G401 (cell line): ENCODE data around the gene RDH16. TPM values are rescaled to one million over a fixed set of nuclear protein-coding genes. Genes with fewer than 3 reads are reported as not detected.
"Not testable (repeated sequence)": the region's sequence is repeated elsewhere in the genome, so short reads cannot be mapped to it uniquely, and the experiment has no call there.

Source experiments
- DNase-seq: peaks from one replicate; pipeline ENCODE4 v3.0.0-alpha.2; 2015; ENCODE audit warnings: low spot score
- in situ Hi-C: cut with HindIII; loops from 2 replicates; pipeline ENCODE4 v1.10.0; 2016; ENCODE audit warnings: low sequenced_read_pairs, mixed read lengths
- total RNA-seq: library from RNA; depleted of rRNA; stranded (reverse); fragments of >200 nt; shearing (Covaris generic); gene quantifications from 2 replicates; pipeline ENCODE4 v1.2.3, GENCODE V29; 2014

Gene RDH16
- total RNA-seq, 1 experiment from 2014 or later, result not detected

GRCh38 chr12:56965997-56966642 lies 8.7 kb upstream of the RDH16 start:
- in situ Hi-C loops, DNase-seq: not testable (repeated sequence)

DNA sequence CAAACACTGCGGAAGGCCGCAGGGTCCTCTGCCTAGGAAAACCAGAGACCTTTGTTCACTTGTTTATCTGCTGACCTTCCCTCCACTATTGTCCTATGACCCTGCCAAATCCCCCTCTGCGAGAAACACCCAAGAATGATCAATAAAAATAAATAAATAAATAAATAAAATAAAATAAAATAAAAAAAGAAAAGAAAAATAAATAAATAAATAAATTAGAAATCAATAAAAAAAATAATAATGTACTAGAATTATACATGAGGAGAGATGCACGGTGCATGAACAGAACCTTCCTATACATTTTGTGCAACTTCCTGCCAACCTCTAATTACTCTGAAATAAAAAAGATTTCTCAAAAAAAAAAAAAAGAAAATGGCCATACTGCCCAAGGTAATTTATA lies 7.7 kb upstream of the RDH16 start:
- in situ Hi-C loops, DNase-seq: not testable (repeated sequence)

GRCh38 chr12:56963557-56963956 lies 6.1 kb upstream of the RDH16 start:
- in situ Hi-C loops, result not testable (repeated sequence)

DNA sequence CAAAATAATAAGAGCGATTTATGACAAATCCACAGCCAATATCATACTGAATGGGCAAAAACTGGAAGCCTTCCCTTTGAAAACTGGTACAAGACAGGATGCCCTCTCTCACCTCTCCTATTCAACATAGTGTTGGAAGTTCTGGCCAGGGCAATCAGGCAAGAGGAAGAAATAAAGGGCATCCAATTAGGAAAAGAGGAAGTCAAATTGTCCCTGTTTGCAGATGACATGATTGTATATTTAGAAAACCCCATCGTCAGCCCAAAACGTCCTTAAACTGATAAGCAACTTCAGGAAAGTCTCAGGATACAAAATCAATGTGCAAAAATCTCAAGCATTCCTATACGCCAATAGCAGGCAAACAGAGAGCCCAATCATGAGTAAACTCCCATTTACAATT lies 4.8 kb upstream of the RDH16 start:
- in situ Hi-C loops, DNase-seq: not testable (repeated sequence)

More at GRCh38 chr12:56963557-56963956, 6.1 kb upstream of the RDH16 start:
- not testable (repeated sequence) for DNase-seq

DNA sequence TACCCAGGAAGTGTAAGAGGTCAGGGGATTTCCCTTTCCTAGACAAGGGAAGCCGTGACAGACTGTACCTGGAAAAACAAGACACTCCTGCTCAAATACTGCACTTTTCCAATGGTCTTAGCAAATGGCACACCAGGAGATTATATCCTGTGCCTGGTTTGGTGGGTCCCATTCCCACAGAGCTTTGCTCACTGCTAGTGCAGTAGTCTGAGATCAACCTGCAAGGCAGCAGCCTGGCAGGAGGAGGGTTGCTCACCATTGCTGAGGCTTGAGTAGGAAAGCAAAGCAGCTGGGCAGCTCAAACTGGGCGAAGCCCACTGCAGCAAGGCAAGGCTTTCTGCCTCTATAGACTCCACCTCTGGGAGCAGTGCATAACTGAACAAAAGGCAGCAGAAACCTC lies 1.0 kb upstream of the RDH16 start:
- in situ Hi-C loops, result no loop called here
- no peak for DNase-seq

GRCh38 chr12:56955631-56956256 lies 1.7 kb downstream of the RDH16 start:
- in situ Hi-C loops, result no loop called here
- no peak for DNase-seq

- in situ Hi-C loops, result no loop called here
These were observed 2.5 kb downstream of the RDH16 start for GRCh38 chr12:56954958-56955355.

DNA sequence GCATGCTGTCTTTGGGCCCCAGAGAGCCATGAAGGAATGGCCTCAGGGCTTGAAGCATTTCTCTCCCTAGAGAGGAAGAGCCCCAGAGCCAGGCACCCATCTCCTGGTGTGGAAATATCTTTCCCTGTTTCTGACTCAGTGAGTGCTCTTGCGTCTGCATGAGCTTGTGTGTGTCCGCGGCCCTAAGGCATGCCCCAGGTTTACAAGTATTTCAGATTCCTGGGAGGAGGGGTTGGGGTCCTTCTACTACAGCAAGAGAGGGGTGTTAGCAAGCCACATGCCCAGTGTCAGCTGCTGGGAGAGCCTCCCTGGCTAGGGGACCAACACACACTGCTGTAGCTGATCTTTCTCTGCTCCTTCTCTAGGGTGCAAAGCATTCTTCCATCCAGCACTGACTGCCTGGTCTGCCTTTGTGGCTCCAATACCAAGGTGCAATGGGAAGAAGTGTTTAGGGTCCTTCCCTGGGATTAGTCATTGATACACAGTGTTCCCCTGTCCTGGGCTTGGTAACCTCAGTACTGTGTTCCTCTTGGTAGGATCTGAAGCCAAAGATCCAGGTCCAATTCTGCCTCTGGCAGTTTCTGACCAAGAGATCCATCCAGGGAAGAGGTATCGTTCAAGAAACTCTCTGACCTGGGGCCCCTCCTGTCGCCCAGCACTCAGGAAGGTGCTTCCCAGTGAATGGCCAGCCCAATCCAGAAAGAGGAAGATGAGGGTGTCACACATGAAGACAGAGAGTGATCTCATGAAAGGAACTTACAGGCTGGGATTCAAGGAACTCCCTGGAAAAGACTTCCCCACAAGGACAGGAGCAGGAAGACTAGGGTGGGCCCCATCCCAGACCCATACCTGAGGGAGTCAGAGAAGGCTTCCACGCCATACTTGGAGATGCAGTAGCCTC lies 3.1 kb downstream of the RDH16 start:
- no peak for DNase-seq
- in situ Hi-C loops, result no loop called here

More at GRCh38 chr12:56954958-56955355, 2.5 kb downstream of the RDH16 start:
- DNase-seq, result no peak

DNA sequence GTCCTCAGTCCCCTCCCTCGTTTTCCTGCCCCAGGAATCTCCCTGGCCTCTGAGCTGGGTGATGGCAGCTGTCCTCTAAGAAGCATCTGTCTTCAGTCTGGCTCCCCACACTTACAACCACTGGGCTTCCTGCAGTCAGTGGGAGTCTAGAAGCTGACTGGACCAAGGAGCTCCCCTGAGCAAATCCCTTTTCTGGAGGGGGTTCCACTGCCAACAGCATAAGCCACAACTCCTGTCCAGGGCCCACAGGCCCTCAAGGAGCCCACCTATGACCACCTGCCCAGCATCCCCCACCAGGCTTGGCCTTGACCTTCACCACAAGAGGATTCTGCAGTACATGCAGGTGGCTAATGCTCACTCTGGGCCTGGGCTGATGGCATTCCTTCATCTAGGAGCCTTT lies 4.1 kb downstream of the RDH16 start:
- in situ Hi-C loops, result no loop called here
- DNase-seq, result no peak

DNA sequence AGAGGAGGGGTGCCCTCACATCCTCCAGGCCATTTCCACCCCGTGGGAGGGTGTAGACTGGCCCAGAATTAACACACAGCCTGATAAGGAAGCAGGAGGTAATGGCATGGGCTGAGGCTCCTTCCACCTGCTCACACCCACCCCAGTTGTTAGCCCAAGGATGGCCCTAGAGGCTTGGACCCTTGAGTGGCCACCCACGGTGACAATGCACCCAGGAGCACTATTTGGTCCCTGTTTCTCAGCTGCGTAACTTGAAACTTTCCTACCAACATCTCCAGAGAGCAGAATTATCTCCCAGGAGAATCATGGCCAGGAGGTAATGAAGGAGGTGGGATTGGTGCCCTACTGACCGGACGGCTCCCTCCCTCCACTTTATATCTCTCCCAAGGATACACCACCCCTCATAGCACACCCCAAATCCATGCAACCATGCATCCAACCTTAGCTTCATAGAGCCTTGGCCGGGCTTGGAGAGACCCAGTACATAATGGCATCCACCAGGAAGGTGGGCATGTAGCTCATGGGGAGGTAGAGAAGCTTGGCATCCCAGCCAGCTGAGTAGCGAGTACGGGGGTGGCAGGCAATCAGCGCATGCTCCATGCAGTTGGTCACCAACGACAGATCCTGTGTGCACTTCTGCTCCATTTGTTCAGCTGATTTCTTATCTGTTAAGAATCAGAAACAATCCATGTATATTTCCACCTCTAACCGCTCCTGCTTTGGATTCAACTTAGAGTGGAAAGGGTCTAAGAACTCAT lies 5.6 kb downstream of the RDH16 start:
- in situ Hi-C loops, result no loop called here
- DNase-seq, result no peak

GRCh38 chr12:56948881-56949280 lies 8.5 kb downstream of the RDH16 start:
- DNase-seq, result no peak
- in situ Hi-C loops, result no loop called here

GRCh38 chr12:56948457-56948777 lies 9.0 kb downstream of the RDH16 start:
- in situ Hi-C loops, result no loop called here
- DNase-seq, result no peak

DNA sequence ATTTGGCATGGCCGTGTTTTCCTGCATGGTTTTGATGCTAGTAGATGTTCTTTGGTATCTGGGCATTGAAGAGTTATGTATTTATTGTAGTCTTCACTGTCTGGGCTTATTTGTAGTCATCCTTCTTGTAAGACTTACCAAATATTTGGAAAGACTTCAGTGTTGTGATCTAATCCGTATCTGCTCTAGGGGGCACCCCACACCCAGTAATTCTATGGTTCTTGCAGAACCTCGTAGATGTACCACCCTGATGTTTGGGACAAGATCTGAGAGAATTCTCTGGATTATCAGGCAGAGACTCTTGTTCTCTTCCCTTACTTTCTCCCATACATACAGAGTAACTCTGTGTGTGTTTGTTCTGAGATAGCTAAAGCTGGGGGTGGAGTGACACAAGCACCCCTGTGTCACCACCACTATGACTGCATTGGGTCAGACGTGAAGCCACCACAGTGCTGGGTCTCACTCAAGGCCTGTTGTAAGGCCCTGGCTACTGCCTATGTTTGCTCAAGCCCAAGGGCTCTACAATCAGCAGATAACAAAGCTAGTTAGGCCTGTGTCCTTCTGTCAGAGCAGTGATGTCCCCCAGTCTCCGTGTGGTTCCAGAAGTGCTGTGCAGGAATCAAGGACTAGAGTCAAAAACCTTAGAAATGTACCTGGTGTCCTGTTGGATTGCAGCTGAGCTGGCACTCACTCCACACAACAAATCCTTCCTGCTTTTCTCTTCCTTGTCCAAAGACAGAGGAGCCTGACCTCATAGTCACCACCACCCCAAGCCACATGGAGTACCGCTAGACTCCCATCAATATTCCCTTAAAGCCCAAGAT lies 9.6 kb downstream of the RDH16 start:
- DNase-seq, result no peak
- in situ Hi-C loops, result no loop called here

GRCh38 chr12:56943878-56944277 lies 13.5 kb downstream of the RDH16 start:
- in situ Hi-C loops, result no loop called here
- no peak for DNase-seq

GRCh38 chr12:56943374-56943773 lies 14.0 kb downstream of the RDH16 start:
- DNase-seq, in situ Hi-C loops: not testable (repeated sequence)

- in situ Hi-C loops, result no loop called here
- peak; percentile 19 for DNase-seq
These were observed 15.9 kb downstream of the RDH16 start for GRCh38 chr12:56941299-56942017.

DNA sequence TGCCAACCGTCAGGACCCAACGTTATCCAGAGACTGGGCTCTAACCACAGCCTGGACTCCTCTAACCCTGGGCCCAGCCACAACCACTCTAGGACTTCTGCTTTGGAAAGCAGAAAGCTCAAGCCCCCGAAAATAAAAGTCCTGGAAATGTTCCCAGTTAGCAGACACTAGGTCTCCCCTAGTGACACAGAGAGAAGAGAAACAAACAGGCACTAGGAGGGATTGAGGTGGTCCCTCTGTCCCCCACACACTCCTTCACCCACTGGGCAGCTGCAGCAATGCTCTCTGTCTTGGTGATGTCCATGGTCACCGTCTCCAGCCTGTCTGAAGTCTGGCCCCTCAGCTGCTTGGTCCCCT lies 16.5 kb downstream of the RDH16 start:
- in situ Hi-C loops, DNase-seq: not testable (repeated sequence)

GRCh38 chr12:56935752-56936151 lies 21.7 kb downstream of the RDH16 start:
- no peak for DNase-seq
- in situ Hi-C loops, result no loop called here
